Neural progenitor cell (in vitro differentiated cells): ENCODE data around the gene FSTL1. TPM values are rescaled to one million over a fixed set of nuclear protein-coding genes. Genes with fewer than 3 reads are reported as not detected.

Source experiments
- DNase-seq: peaks from one replicate; pipeline ENCODE4 v3.0.0-alpha.2; 2016; ENCODE audit warnings: low spot score
- H2AFZ ChIP-seq: fragments of 200-600 bp; sonication (generic); replicated peaks from 2 replicates; pipeline ENCODE4 v1.6.1; 2016; ENCODE audit warnings: antibody characterized with exemption
- H3F3A ChIP-seq: fragments of 200-600 bp; sonication (generic); 2 replicates; pipeline ENCODE4 v1.6.1; 2016; ENCODE audit warnings: antibody characterized with exemption, low read depth
- H3K27ac ChIP-seq: fragments of 200-600 bp; sonication (generic); 2 replicates; pipeline ENCODE4 v1.5.1; 2016; ENCODE audit warnings: mild to moderate bottlenecking
- H3K27me3 ChIP-seq: fragments of 200-600 bp; sonication (generic); 2 replicates; pipeline ENCODE4 v1.6.1; 2016; ENCODE audit warnings: mild to moderate bottlenecking, moderate library complexity
- H3K36me3 ChIP-seq: fragments of 200-600 bp; sonication (generic); 2 replicates; pipeline ENCODE4 v1.5.1; 2016
- H3K4me1 ChIP-seq: fragments of 200-600 bp; sonication (generic); 2 replicates; pipeline ENCODE4 v1.6.1; 2016; ENCODE audit warnings: mixed run types
- H3K4me2 ChIP-seq: fragments of 200-600 bp; sonication (generic); 2 replicates; pipeline ENCODE4 v1.6.1; 2016
- H3K4me3 ChIP-seq: fragments of 200-600 bp; sonication (generic); 2 replicates; pipeline ENCODE4 v1.5.1; 2016
- H3K79me2 ChIP-seq: fragments of 200-600 bp; sonication (generic); 2 replicates; pipeline ENCODE4 v1.6.1; 2016; ENCODE audit warnings: low read depth
- H3K9ac ChIP-seq: fragments of 200-600 bp; sonication (generic); 2 replicates; pipeline ENCODE4 v1.6.1; 2016
- H3K9me3 ChIP-seq: fragments of 200-600 bp; sonication (generic); 2 replicates; pipeline ENCODE4 v1.5.1; 2016; ENCODE audit warnings: low read depth
- H4K20me1 ChIP-seq: fragments of 200-600 bp; sonication (generic); 2 replicates; pipeline ENCODE4 v1.6.1; 2016; ENCODE audit warnings: low read depth
- H3K27ac Mint-ChIP-seq: 3 replicates; pipeline ENCODE4 v1.8.0; 2021; ENCODE audit warnings: mixed read lengths
- H3K27me3 Mint-ChIP-seq: 2 replicates; pipeline ENCODE4 v1.8.0; 2022; ENCODE audit warnings: low read depth, mild to moderate bottlenecking, inconsistent platforms, moderate library complexity, mixed read lengths; ENCODE audit not compliant: insufficient read depth
- H3K36me3 Mint-ChIP-seq: 3 replicates; pipeline ENCODE4 v1.8.0; 2021; ENCODE audit warnings: mixed read lengths
- H3K4me1 Mint-ChIP-seq: 3 replicates; pipeline ENCODE4 v1.8.0; 2021; ENCODE audit warnings: mixed read lengths
- H3K4me3 Mint-ChIP-seq: 3 replicates; pipeline ENCODE4 v1.8.0; 2021; ENCODE audit warnings: mild to moderate bottlenecking, moderate library complexity, mixed read lengths
- H3K9me3 Mint-ChIP-seq: 3 replicates; pipeline ENCODE4 v1.8.0; 2020; ENCODE audit warnings: mixed read lengths
- CTCF ChIP-seq: fragments of 200-600 bp; sonication (generic); IDR thresholded peaks from 2 replicates; pipeline ENCODE4 v1.5.1; 2017; ENCODE audit warnings: antibody characterized with exemption, mild to moderate bottlenecking
- EZH2 ChIP-seq: fragments of 200-600 bp; sonication (generic); IDR thresholded peaks from 2 replicates; pipeline ENCODE4 v1.6.1; 2017; ENCODE audit warnings: antibody characterized with exemption, mild to moderate bottlenecking, moderate library complexity
- EZH2phosphoT487 ChIP-seq: fragments of 200-600 bp; sonication (generic); IDR thresholded peaks from 2 replicates; pipeline ENCODE4 v1.6.1; 2017; ENCODE audit warnings: antibody characterized with exemption
- microRNA counts: library from miRNA; unstranded; fragments of <30 nt; microRNA quantifications from one replicate; lab custom pipeline; 2016
- total RNA-seq: library from RNA; depleted of rRNA; stranded (reverse); fragments of >200 nt; gene quantifications from 2 replicates; pipeline ENCODE4 v1.2.3, GENCODE V29; 2015; ENCODE audit warnings: low replicate concordance

FSTL1 gene
- total RNA-seq, 1 donor from 2014 or later, result 327 TPM

GRCh38 chr3:120344349-120344748, 106.4 kb downstream of the FSTL1 start:
- no peak overlapping the region for H3K4me2 ChIP-seq
- DNase-seq, result no peak
- Mint-ChIP-seq H3K36me3 (peaks cover 42% of the 10 kb centered on the region), H3K27me3 (no peaks in the 10 kb centered on the region), H3K4me1 (peaks cover 17% of the 10 kb centered on the region), H3K9me3 (peaks cover 17% of the 10 kb centered on the region), H3K27ac (no peak overlapping the region), H3K4me3 (no peak overlapping the region)
- H3K4me1 ChIP-seq, result peaks cover 27% of the 10 kb centered on the region
- peaks cover 8% of the 10 kb centered on the region for H3F3A ChIP-seq
- no peak overlapping the region for H2AFZ ChIP-seq
- H3K9ac ChIP-seq, result no peak overlapping the region
- no peaks in the 10 kb centered on the region for H3K9me3 ChIP-seq
- no peak overlapping the region for H3K27ac ChIP-seq
- H3K27me3 ChIP-seq, result peaks cover 9% of the 10 kb centered on the region
- peaks cover 70% of the 10 kb centered on the region for H3K79me2 ChIP-seq
- TF ChIP-seq EZH2 (no peak), EZH2phosphoT487 (no peak), CTCF (no peak)
- no peaks in the 10 kb centered on the region for H3K36me3 ChIP-seq
- H4K20me1 ChIP-seq, result no peaks in the 10 kb centered on the region
- no peak overlapping the region for H3K4me3 ChIP-seq

MicroRNAs encoded within 50 kb of the gene (microRNA counts, 767-probe panel; counts per million panel counts)
- microRNA hsa-miR-198 (lab: Ali Mortazavi, UCI), result 460 counts per million, percentile 90 among the panel's probes with 10 or more counts

Other genes starting within 250 kb of the FSTL1 start
- gene GPR156, start 165.8 kb downstream of the FSTL1 start, total RNA-seq, result 1.6 and 2.2 TPM in 2 replicates
- gene LRRC58, start 101.6 kb downstream of the FSTL1 start, total RNA-seq, result 20.5 and 29.2 TPM in 2 replicates
- 132 and 172 TPM in 2 replicates for gene NDUFB4, start 145.3 kb upstream of the FSTL1 start, total RNA-seq
- 0.28 TPM in 1 of 2 replicates, not detected in the other for gene HGD, start 231.2 kb upstream of the FSTL1 start, total RNA-seq